Smooth muscle cell (in vitro differentiated cells): ENCODE results near the gene GDF15. TPM values are rescaled to one million over a fixed set of nuclear protein-coding genes. Genes with fewer than 3 reads are reported as not detected.
"Not testable (repeated sequence)": the region's sequence is repeated elsewhere in the genome, so short reads cannot be mapped to it uniquely, and the experiment has no call there.

Experiments
- DNase-seq: peaks from one replicate; lab custom pipeline; 2025; ENCODE audit not compliant: unreplicated experiment; lab: John Stamatoyannopoulos, UW
- H2AFZ ChIP-seq: fragments of 200-600 bp; sonication (generic); 2 replicates; pipeline ENCODE4 v1.6.0; 2016; ENCODE audit warnings: antibody characterized with exemption, low read depth, mild to moderate bottlenecking
- H3F3A ChIP-seq: fragments of 200-600 bp; sonication (generic); 2 replicates; pipeline ENCODE4 v1.6.0; 2017; ENCODE audit warnings: antibody characterized with exemption, low read depth
- H3K27ac ChIP-seq: fragments of 200-600 bp; sonication (generic); 2 replicates; pipeline ENCODE4 v1.5.1; 2016; ENCODE audit warnings: low read depth, mild to moderate bottlenecking
- H3K27me3 ChIP-seq: fragments of 200-600 bp; sonication (generic); 2 replicates; pipeline ENCODE4 v1.6.1; 2016; ENCODE audit warnings: low read depth, mild to moderate bottlenecking
- H3K36me3 ChIP-seq: fragments of 200-600 bp; sonication (generic); 2 replicates; pipeline ENCODE4 v1.5.1; 2016; ENCODE audit warnings: low read depth
- H3K4me1 ChIP-seq: fragments of 200-600 bp; sonication (generic); 2 replicates; pipeline ENCODE4 v1.5.1; 2016; ENCODE audit warnings: low read depth
- H3K4me2 ChIP-seq: fragments of 200-600 bp; sonication (generic); 2 replicates; pipeline ENCODE4 v1.6.0; 2016; ENCODE audit warnings: mild to moderate bottlenecking
- H3K4me3 ChIP-seq: fragments of 200-600 bp; sonication (generic); 2 replicates; pipeline ENCODE4 v1.5.1; 2016; ENCODE audit warnings: mild to moderate bottlenecking
- H3K79me2 ChIP-seq: fragments of 200-600 bp; sonication (generic); 2 replicates; pipeline ENCODE4 v1.6.0; 2016; ENCODE audit warnings: low read depth, mild to moderate bottlenecking
- H3K9ac ChIP-seq: fragments of 200-600 bp; sonication (generic); 2 replicates; pipeline ENCODE4 v1.6.0; 2016; ENCODE audit warnings: low read depth
- H3K9me3 ChIP-seq: fragments of 200-600 bp; sonication (generic); replicated peaks from 2 replicates; pipeline ENCODE4 v1.5.1; 2016; ENCODE audit warnings: low read depth
- H4K20me1 ChIP-seq: fragments of 200-600 bp; sonication (generic); 2 replicates; pipeline ENCODE4 v1.6.0; 2016; ENCODE audit warnings: low read depth
- WGBS: methylation state at CpG from one replicate; pipeline ENCODE4 v1.1.7; 2016; ENCODE audit warnings: low lambda C conversion rate; 5-methylcytosine and 5-hydroxymethylcytosine counted together
- polyA plus RNA-seq: library from polyadenylated mRNA; unstranded; fragments of >200 nt; fragmentation: Nextera tagmentation; extraction: Ambion mirVana; gene quantifications from 2 replicates; pipeline ENCODE4 v1.2.1, GENCODE V29; 2016
- total RNA-seq: library from RNA; depleted of rRNA; stranded (reverse); fragments of >200 nt; gene quantifications from 2 replicates; pipeline ENCODE4 v1.2.3, GENCODE V29; 2014
- TF ChIP-seq, protein P1 (sequence below): fragments of 200-600 bp; sonication (generic); IDR thresholded peaks from 2 replicates; pipeline ENCODE4 v1.5.1; 2017; ENCODE audit warnings: borderline replicate concordance, mild to moderate bottlenecking, antibody characterized with exemption; ENCODE audit not compliant: insufficient read depth, poor library complexity, severe bottlenecking

Gene GDF15
- total and polyA plus RNA-seq, 2 experiments from 2014 or later: 30.9 to 42.8 TPM

DNA sequence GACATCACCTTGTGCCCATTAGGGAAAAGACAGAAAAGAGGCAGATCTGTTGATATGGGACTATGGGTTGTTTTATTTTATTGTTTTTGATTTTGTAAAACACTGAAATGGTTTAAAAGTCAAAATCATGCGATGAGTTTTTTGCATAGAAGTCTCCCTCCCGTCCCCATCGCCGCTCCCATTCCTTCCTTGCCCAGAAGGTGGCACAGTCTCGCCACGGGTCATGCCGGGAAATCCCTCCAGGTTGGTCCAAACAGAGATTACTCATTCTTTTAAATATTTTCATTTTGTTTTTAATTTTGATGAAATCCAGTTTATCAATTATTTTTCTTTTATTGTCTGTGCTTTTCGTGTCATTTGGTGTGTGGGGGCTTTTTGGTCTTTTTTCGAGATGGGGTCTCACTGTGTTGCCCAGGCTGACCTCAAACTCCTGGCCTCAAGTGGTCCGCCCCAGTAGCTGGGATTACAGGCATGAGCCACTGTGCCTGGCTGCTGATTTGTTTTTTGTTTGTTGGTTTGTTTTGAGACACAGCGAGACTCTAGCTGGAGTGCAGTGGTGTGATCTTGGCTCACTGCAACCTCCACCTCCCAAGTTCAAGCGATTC lies 36.3 kb upstream of the GDF15 start:
- H3K9ac ChIP-seq: no peak overlapping the region
- no peaks in the 10 kb centered on the region for H4K20me1 ChIP-seq
- no peak overlapping the region for H3K4me2 ChIP-seq
- H3K79me2 ChIP-seq: no peaks in the 10 kb centered on the region
- H3K4me1 ChIP-seq: peaks cover 4% of the 10 kb centered on the region
- no peak overlapping the region for H2AFZ ChIP-seq
- no peaks in the 10 kb centered on the region for H3K27me3 ChIP-seq
- H3K4me3 ChIP-seq: no peak overlapping the region
- H3K9me3 ChIP-seq: no peaks in the 10 kb centered on the region
- no peaks in the 10 kb centered on the region for H3K36me3 ChIP-seq
- TF ChIP-seq, protein P1, sequence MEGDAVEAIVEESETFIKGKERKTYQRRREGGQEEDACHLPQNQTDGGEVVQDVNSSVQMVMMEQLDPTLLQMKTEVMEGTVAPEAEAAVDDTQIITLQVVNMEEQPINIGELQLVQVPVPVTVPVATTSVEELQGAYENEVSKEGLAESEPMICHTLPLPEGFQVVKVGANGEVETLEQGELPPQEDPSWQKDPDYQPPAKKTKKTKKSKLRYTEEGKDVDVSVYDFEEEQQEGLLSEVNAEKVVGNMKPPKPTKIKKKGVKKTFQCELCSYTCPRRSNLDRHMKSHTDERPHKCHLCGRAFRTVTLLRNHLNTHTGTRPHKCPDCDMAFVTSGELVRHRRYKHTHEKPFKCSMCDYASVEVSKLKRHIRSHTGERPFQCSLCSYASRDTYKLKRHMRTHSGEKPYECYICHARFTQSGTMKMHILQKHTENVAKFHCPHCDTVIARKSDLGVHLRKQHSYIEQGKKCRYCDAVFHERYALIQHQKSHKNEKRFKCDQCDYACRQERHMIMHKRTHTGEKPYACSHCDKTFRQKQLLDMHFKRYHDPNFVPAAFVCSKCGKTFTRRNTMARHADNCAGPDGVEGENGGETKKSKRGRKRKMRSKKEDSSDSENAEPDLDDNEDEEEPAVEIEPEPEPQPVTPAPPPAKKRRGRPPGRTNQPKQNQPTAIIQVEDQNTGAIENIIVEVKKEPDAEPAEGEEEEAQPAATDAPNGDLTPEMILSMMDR: peak; percentile 73
- WGBS: 69% methylated on average over 12 of the region's 12 CpGs
- no peak overlapping the region for H3K27ac ChIP-seq
- H3F3A ChIP-seq: no peaks in the 10 kb centered on the region
- DNase-seq: peak; percentile 13

DNA sequence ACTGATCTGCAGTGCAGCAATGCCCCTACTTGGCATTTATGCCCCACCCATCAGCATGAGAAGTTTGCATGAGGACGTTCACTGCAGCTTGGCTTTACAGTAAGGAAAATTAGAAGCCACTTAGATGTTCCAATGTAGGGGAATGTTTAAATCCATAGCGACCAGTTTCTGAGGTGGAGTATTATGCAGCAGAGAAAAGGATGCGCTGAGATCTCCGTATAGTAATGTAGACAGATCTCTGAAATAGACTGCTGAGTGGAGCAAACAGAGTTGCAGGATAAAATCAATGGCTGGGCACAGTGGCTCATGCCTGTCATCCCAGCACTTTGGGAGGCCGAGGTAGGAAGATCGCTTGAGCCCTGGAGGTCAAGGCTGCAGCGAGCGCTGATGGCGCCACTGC lies 35.5 kb upstream of the GDF15 start:
- H3K4me3 ChIP-seq: no peak overlapping the region
- no peak for DNase-seq
- no peak overlapping the region for H2AFZ ChIP-seq
- H3K9me3 ChIP-seq: no peaks in the 10 kb centered on the region
- no peaks in the 10 kb centered on the region for H3K79me2 ChIP-seq
- H3K36me3 ChIP-seq: no peaks in the 10 kb centered on the region
- H3K27ac ChIP-seq: no peak overlapping the region
- no peaks in the 10 kb centered on the region for H3K27me3 ChIP-seq
- no peaks in the 10 kb centered on the region for H3K4me1 ChIP-seq
- no peaks in the 10 kb centered on the region for H4K20me1 ChIP-seq
- no peak overlapping the region for H3K4me2 ChIP-seq
- no peak overlapping the region for H3K9ac ChIP-seq
- TF ChIP-seq, protein P1: no peak
- no peaks in the 10 kb centered on the region for H3F3A ChIP-seq
- WGBS: 85% methylated on average over 9 of the region's 9 CpGs

DNA sequence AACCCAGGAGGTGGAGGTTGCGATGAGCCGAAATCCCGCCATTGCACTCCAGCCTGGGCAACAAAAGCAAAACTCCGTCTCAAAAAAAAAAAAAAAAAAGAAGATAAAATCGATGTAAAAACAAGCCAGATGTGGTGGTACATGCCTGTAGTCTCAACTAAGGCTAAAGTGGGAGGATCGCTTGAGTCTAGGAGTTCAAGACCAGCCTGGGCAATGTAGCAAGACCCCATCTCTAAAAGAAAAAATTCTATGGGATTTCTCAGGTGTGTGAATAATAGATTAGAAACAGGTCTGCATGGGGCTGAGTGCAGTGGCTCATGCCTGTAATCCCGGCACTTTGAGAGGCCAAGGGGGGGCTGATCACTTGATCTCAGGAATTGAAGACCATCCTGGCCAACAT lies 34.4 kb upstream of the GDF15 start:
- Histone ChIP-seq H3K4me2 (no peak overlapping the region), H4K20me1 (no peaks in the 10 kb centered on the region), H3K9me3 (no peaks in the 10 kb centered on the region), H3K79me2 (no peaks in the 10 kb centered on the region), H2AFZ (no peak overlapping the region), H3K9ac (no peak overlapping the region), H3K27ac (no peak overlapping the region), H3F3A (no peaks in the 10 kb centered on the region), H3K36me3 (no peaks in the 10 kb centered on the region), H3K4me1 (no peaks in the 10 kb centered on the region), H3K4me3 (no peak overlapping the region), H3K27me3 (no peaks in the 10 kb centered on the region)
- TF ChIP-seq, protein P1: no peak
- no peak for DNase-seq
- 96% methylated on average over 7 of the region's 7 CpGs for WGBS

DNA sequence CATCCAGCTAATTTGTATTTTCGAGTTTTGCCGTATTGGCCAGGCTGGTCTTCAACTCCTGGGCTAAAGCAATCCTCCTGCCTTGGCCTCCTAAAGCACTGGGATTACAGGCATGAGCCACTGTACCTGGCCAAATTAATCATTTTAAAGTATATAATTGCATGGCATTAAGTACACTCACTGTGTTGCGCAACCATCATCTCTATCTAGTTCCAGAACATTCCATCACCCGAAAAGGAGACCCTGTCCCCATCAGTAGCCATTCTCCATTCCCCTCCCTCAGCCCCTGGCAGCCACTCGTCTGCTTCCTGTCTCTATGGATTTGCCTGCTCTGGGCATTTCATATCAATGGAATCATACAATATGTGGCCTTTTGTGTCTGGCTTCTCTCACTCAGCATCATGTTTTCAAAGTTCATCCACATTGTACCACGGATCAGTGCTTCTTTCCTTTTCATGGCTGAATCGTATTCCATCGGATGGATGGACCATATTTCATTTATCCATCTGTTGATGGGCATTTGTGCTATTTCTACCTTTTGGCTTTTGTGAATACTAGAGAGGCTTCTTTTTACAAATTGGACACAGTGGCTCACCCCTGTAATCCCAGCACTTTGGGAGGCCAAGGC lies 32.5 kb upstream of the GDF15 start:
- H3K27me3 ChIP-seq: no peaks in the 10 kb centered on the region
- no peak for DNase-seq
- no peak overlapping the region for H3K4me2 ChIP-seq
- no peak overlapping the region for H3K27ac ChIP-seq
- 94% methylated on average over 8 of the region's 8 CpGs for WGBS
- H2AFZ ChIP-seq: no peak overlapping the region
- no peaks in the 10 kb centered on the region for H3K79me2 ChIP-seq
- no peaks in the 10 kb centered on the region for H3K9me3 ChIP-seq
- H4K20me1 ChIP-seq: no peaks in the 10 kb centered on the region
- no peaks in the 10 kb centered on the region for H3K4me1 ChIP-seq
- TF ChIP-seq, protein P1: no peak
- H3K9ac ChIP-seq: no peak overlapping the region
- peaks cover 3% of the 10 kb centered on the region for H3K36me3 ChIP-seq
- H3K4me3 ChIP-seq: no peak overlapping the region
- no peaks in the 10 kb centered on the region for H3F3A ChIP-seq

DNA sequence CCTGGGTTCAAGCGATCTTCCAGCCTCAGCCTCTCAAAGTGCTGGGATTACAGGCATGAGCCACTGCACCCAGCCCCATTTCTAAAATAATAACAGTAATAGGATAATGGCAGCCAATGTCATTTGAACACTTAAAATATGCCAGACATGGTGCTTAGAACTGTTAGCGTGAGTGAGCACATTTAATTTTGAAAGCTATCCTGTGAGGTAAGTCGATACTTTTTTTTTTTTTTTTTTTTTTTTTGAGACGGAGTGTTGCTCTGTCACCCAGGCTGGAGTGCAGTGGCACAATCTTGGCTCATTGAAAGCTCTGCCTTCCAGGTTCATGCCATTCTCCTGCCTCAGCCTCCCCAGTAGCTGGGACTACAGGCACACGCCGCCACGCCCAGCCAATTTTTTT lies 31.2 kb upstream of the GDF15 start:
- H3K4me2 ChIP-seq, H3K9ac ChIP-seq, DNase-seq, H3K4me3 ChIP-seq, H3F3A ChIP-seq, H3K4me1 ChIP-seq, H3K79me2 ChIP-seq, H3K27me3 ChIP-seq, H2AFZ ChIP-seq, H3K9me3 ChIP-seq, H3K27ac ChIP-seq, H3K36me3 ChIP-seq, H4K20me1 ChIP-seq: not testable (repeated sequence)
- WGBS: 96% methylated on average over 7 of the region's 7 CpGs
